SK-N-SH (cell line): Measurements from ENCODE around the gene UBE3B. TPM values are rescaled to one million over a fixed set of nuclear protein-coding genes. Genes with fewer than 3 reads are reported as not detected.

Experiments used
- CTCF ChIA-PET: fragments of 300-600, 350-600 bp; formaldehyde crosslinking; extraction: SDS; loops from one replicate; lab custom pipeline; 2021; lab: Yijun Ruan, JAX
- POLR2A ChIA-PET: fragments of 350-600 bp; sonication (Branson Sonifier 250); formaldehyde crosslinking; extraction: SDS; loops from one replicate; lab custom pipeline; 2020; ENCODE audit warnings: antibody characterized with exemption, inconsistent platforms; lab: Yijun Ruan, JAX
- DNase-seq: peaks from one replicate; pipeline ENCODE4 v3.0.0; 2012
- H2AFZ ChIP-seq: fragments of 200-600 bp; sonication (generic); 2 replicates; pipeline ENCODE4 v1.8.1; 2016; ENCODE audit warnings: antibody characterized with exemption, mild to moderate bottlenecking, low read depth
- H3F3A ChIP-seq: fragments of 200-600 bp; sonication (generic); replicated peaks from 2 replicates; pipeline ENCODE3; 2016; ENCODE audit warnings: antibody characterized with exemption, mild to moderate bottlenecking; ENCODE audit not compliant: insufficient read depth
- H3K27ac ChIP-seq, 2 experiments: fragments of 200-500 bp in 1 of 2; fragments of 200-600 bp in 1 of 2; sonication (Bioruptor generic) in 1 of 2; sonication (generic), shearing (Covaris generic) in 1 of 2; 2 replicates each; pipeline versions ENCODE4 v1.5.1 to v1.6.1; 2014 to 2016; ENCODE audit warnings: low read depth in 2 of 2, inconsistent platforms in 1 of 2, low read length in 1 of 2, mild to moderate bottlenecking in 1 of 2, mixed read lengths in 1 of 2
- H3K27me3 ChIP-seq: fragments of 200-600 bp; sonication (generic), shearing (Covaris generic); 2 replicates; pipeline ENCODE4 v1.6.1; 2016; ENCODE audit warnings: mixed run types; ENCODE audit not compliant: insufficient read depth
- H3K36me3 ChIP-seq, 2 experiments: fragments of 200-500 bp in 1 of 2; fragments of 200-600 bp in 1 of 2; sonication (Bioruptor generic) in 1 of 2; sonication (generic) in 1 of 2; replicated peaks in 1 of 2; 2 replicates each; pipeline versions ENCODE3 to v1.5.1; 2014 to 2016; ENCODE audit warnings: low read length in 1 of 2, mild to moderate bottlenecking in 1 of 2; ENCODE audit not compliant: insufficient read depth in 2 of 2, control insufficient read depth in 1 of 2
- H3K4me1 ChIP-seq, 2 experiments: fragments of 200-500 bp in 1 of 2; fragments of 200-600 bp in 1 of 2; sonication (Bioruptor generic) in 1 of 2; sonication (generic), shearing (Covaris generic) in 1 of 2; 2 replicates each; pipeline versions ENCODE4 v1.5.1 to v1.6.1; 2014 to 2016; ENCODE audit warnings: low read depth in 1 of 2, low read length in 1 of 2, mixed run types in 1 of 2; ENCODE audit not compliant: insufficient read depth in 2 of 2, control insufficient read depth in 1 of 2
- H3K4me2 ChIP-seq: fragments of 200-600 bp; sonication (generic), shearing (Covaris generic); 2 replicates; pipeline ENCODE4 v1.6.1; 2017; ENCODE audit warnings: mixed run types
- H3K4me3 ChIP-seq, 2 experiments: fragments of 200-500 bp in 1 of 2; fragments of 200-600 bp in 1 of 2; sonication (Bioruptor generic) in 1 of 2; sonication (generic), shearing (Covaris generic) in 1 of 2; 2 replicates each; pipeline versions ENCODE4 v1.5.1 to v1.8.1; 2014 to 2016; ENCODE audit warnings: low read depth in 2 of 2, inconsistent platforms in 1 of 2, low read length in 1 of 2, mild to moderate bottlenecking in 1 of 2, mixed read lengths in 1 of 2, moderate library complexity in 1 of 2
- H3K79me2 ChIP-seq: fragments of 200-600 bp; sonication (generic); 2 replicates; pipeline ENCODE4 v1.8.1; 2017; ENCODE audit warnings: mild to moderate bottlenecking; ENCODE audit not compliant: insufficient read depth
- H3K9ac ChIP-seq: fragments of 200-600 bp; sonication (generic); 2 replicates; pipeline ENCODE4 v1.6.1; 2017; ENCODE audit warnings: mixed run types
- H3K9me2 ChIP-seq: fragments of 200-600 bp; sonication (generic); 2 replicates; pipeline ENCODE4 v1.6.1; 2017; ENCODE audit warnings: mixed run types
- H3K9me3 ChIP-seq: fragments of 200-600 bp; sonication (generic); 2 replicates; pipeline ENCODE4 v1.6.1; 2017; ENCODE audit warnings: mixed run types, mild to moderate bottlenecking, moderate library complexity
- H4K20me1 ChIP-seq: fragments of 200-600 bp; sonication (generic); 2 replicates; pipeline ENCODE4 v1.6.1; 2017; ENCODE audit warnings: mild to moderate bottlenecking, mixed run types; ENCODE audit not compliant: insufficient read depth
- CHD2 ChIP-seq: fragments of 150-350 bp; IDR thresholded peaks from 2 replicates; pipeline ENCODE4 v1.6.1; 2018; ENCODE audit warnings: low read length; ENCODE audit not compliant: partially characterized antibody
- CTCF ChIP-seq: fragments of 200-600 bp; sonication (generic); IDR thresholded peaks from 2 replicates; pipeline ENCODE4 v1.6.1; 2017; ENCODE audit warnings: antibody characterized with exemption, mild to moderate bottlenecking, moderate library complexity
- ELF1 ChIP-seq: IDR thresholded peaks from 2 replicates; pipeline ENCODE4 v1.4.0; 2012
- EP300 ChIP-seq, 2 experiments: IDR thresholded peaks; 2 replicates each; pipeline versions ENCODE4 v1.4.0 to v1.6.1; 2012; ENCODE audit warnings: borderline replicate concordance in 1 of 2, low read depth in 1 of 2, low read length in 1 of 2
- EZH2phosphoT487 ChIP-seq: fragments of 200-600 bp; sonication (generic); IDR thresholded peaks from 2 replicates; pipeline ENCODE4 v1.6.1; 2017; ENCODE audit warnings: low read depth, mixed run types, mild to moderate bottlenecking, antibody characterized with exemption, moderate library complexity, borderline replicate concordance
- FOXJ3 ChIP-seq: sonication (generic); formaldehyde crosslinking; IDR thresholded peaks from 2 replicates; pipeline ENCODE4 v1.5.1; 2020; ENCODE audit warnings: mild to moderate bottlenecking, missing genetic modification reagents
- GABPA ChIP-seq: IDR thresholded peaks from 2 replicates; pipeline ENCODE4 v1.4.0; 2012; ENCODE audit warnings: low read depth, mild to moderate bottlenecking
- GATA2 ChIP-seq: sonication (generic); formaldehyde crosslinking; IDR thresholded peaks from 2 replicates; pipeline ENCODE4 v1.5.0; 2020; ENCODE audit warnings: mild to moderate bottlenecking, missing genetic modification reagents
- JUND ChIP-seq: IDR thresholded peaks from 2 replicates; pipeline ENCODE4 v1.4.0; 2012
- MAX ChIP-seq: IDR thresholded peaks from 2 replicates; pipeline ENCODE4 v1.4.0; 2012; ENCODE audit warnings: low read depth
- MXI1 ChIP-seq: IDR thresholded peaks from 2 replicates; pipeline ENCODE4 v1.6.1; 2012; ENCODE audit warnings: mild to moderate bottlenecking, low read depth, low read length, improper control_type of control experiment
- NRF1 ChIP-seq: IDR thresholded peaks from 2 replicates; pipeline ENCODE4 v1.6.1; 2012; ENCODE audit warnings: low read depth, mild to moderate bottlenecking, low read length
- PBX3 ChIP-seq: IDR thresholded peaks from 2 replicates; pipeline ENCODE4; 2012
- REST ChIP-seq: IDR thresholded peaks from 2 replicates; pipeline ENCODE4 v1.6.1; 2012; ENCODE audit warnings: mild to moderate bottlenecking, low read depth, low read length, moderate library complexity
- RFX5 ChIP-seq: IDR thresholded peaks from 2 replicates; pipeline ENCODE4 v1.6.1; 2012; ENCODE audit warnings: mild to moderate bottlenecking, improper control_type of control experiment, low read length
- RXRA ChIP-seq: IDR thresholded peaks from 2 replicates; pipeline ENCODE4 v1.4.0; 2012; ENCODE audit warnings: low read depth, mild to moderate bottlenecking, borderline replicate concordance
- SMC3 ChIP-seq: IDR thresholded peaks from 2 replicates; pipeline ENCODE4 v1.6.1; 2012; ENCODE audit warnings: low read depth, low read length, improper control_type of control experiment
- TCF12 ChIP-seq: IDR thresholded peaks from 2 replicates; pipeline ENCODE4 v1.4.0; 2012
- TEAD4 ChIP-seq: IDR thresholded peaks from 2 replicates; pipeline ENCODE4 v1.4.0; 2012; ENCODE audit warnings: mild to moderate bottlenecking, borderline replicate concordance; ENCODE audit not compliant: insufficient read depth
- WGBS: methylation state at CpG from one replicate; pipeline ENCODE4 v1.1.6; 2017; ENCODE audit warnings: low lambda C conversion rate; 5-methylcytosine and 5-hydroxymethylcytosine counted together
- polyA plus RNA-seq, 3 experiments: library from polyadenylated mRNA; depleted of rRNA; stranded (reverse); fragments of >200 nt; gene quantifications; 2 replicates each; pipeline ENCODE4 v1.2.3, GENCODE V29; 2012

Gene UBE3B
- polyA plus RNA-seq, 1 of the 3 experiments (the other 2 are of a cell fraction), result 28.6 TPM

GRCh38 chr12:109493938-109494337 lies 16.5 kb downstream of the UBE3B start:
- ChIA-PET POLR2A (no interaction called here), CTCF (interaction anchor here (0.8 to 2.4 kb wide), 5 partner anchors 14 to 281 kb away, joined by 3 to 9 read pairs (median 3); no protein-coding TSS in a partner anchor)
- Histone ChIP-seq H3K9ac (no peak overlapping the region), H3K27me3 (no peaks in the 10 kb centered on the region), H3K4me1 (no peaks in the 10 kb centered on the region), H3F3A (no peaks in the 10 kb centered on the region), H3K9me3 (no peaks in the 10 kb centered on the region), H4K20me1 (no peaks in the 10 kb centered on the region), H2AFZ (no peak overlapping the region), H3K4me3 (no peak overlapping the region), H3K27ac (no peak overlapping the region), H3K79me2 (no peaks in the 10 kb centered on the region), H3K9me2 (no peaks in the 10 kb centered on the region), H3K4me2 (no peak overlapping the region), H3K36me3 (peaks cover 32 to 77% of the 10 kb centered on the region in 2 experiments)
- 100% methylated on average over 1 of the region's 1 CpG for WGBS
- TF ChIP-seq CHD2 (no peak), TCF12 (no peak), RXRA (no peak), MAX (no peak), PBX3 (no peak), FOXJ3 (CRISPR knock-in tag) (no peak), TEAD4 (no peak), GATA2 (CRISPR knock-in tag) (no peak), ELF1 (no peak), REST (no peak), RFX5 (no peak), NRF1 (no peak), CTCF (no peak), EP300 (IDR thresholded peaks at IDR 0.05; ENCODE audit: borderline replicate concordance in 1 of 2, low read depth in 1 of 2, low read length in 1 of 2) (no peak), MXI1 (no peak), GABPA (no peak), EZH2phosphoT487 (no peak), SMC3 (no peak), JUND (no peak)
- no peak for DNase-seq
